Measurements from ENCODE around the gene SEC24D.

SEC24D gene

GRCh38 chr4:118749347-118749988 is 86.5 kb downstream of the SEC24D start:
- DNase-seq, result no peak

- no peak for DNase-seq
Observed at GRCh38 chr4:118746251-118746919, 89.5 kb downstream of the SEC24D start.

GRCh38 chr4:118745357-118745756 is 90.6 kb downstream of the SEC24D start:
- no peak for DNase-seq

DNA sequence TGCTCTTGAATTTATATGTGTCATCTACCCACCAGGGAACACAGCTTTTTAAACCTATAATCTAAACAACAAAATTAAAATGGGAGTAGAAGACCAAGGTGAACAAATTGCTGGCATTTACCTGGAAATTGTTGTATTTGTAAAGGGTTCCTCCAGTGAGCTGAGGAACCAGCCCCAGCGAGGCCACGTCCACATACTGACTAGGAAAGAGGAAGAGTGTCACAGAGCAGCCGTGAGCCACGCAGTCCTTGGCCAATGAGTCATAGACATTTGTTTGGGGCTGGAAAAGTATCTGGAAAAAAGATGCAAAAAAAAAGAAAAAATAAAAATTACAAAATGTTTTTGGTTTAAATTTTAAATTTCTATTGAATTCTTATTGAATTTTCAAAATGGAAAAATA is 92.1 kb downstream of the SEC24D start:
- DNase-seq, result no peak

GRCh38 chr4:118742050-118742449 is 93.9 kb downstream of the SEC24D start:
- DNase-seq, result no peak

DNA sequence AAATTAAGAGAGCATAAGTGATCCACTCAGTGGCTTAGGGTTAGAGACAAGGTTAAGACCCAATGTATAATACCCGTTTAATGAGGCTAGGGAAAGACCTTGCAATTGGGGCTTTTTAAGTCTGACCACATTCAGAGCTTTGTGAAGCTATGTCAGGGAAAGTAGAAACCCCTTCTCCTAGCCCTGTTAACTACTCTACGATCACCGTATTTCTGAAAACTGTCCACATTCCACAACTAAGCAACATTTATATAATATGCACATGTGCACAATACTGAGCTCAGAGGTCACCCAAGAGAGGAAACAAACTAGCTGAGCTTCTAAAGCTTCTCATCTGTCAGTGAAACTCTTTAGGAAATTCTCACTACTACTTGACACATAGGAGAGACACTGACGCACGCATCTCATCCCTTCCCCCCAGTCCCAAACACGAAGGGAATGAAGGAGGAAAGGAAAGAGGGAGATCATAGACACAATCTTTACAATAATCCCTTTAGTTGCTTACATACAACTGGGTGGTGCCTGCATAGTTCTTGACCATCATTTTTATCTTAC is 94.5 kb downstream of the SEC24D start:
- no peak for DNase-seq

- peak; percentile 40 for DNase-seq
Observed at GRCh38 chr4:118740869-118741268, 95.1 kb downstream of the SEC24D start.

DNA sequence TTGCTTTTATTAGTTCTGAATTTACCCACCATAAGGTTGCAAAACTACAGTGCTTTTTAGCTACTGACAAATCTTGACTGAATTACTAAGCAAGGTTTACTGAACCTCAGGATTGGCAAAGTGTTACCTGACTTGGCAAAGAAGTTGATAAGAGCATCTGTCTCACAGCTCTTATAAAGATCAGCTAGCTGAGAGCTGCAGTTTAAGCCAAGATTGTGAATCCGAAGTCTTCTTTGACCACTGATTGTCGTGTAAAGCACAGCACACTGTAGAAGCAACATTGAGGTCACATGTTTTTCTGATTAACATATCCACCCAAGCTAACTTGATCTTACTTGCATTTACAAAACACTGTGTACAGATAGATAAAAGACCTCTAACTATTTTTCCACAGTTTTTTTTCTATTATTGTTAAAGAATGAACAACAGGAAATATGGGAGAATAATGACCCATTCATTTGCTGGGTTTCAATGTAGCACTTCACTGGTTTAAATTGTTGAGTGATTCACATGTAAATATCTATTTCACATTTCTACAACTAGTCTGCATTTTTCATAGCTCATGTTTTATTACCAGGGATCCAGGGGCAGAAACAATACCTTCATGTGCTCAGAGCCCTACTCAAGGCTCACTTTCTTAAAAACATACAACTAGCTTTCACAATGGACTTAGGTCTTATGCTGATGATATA is 96.8 kb downstream of the SEC24D start:
- DNase-seq, result no peak

- DNase-seq, result no peak
Observed at GRCh38 chr4:118738090-118738489, 97.8 kb downstream of the SEC24D start.

DNA sequence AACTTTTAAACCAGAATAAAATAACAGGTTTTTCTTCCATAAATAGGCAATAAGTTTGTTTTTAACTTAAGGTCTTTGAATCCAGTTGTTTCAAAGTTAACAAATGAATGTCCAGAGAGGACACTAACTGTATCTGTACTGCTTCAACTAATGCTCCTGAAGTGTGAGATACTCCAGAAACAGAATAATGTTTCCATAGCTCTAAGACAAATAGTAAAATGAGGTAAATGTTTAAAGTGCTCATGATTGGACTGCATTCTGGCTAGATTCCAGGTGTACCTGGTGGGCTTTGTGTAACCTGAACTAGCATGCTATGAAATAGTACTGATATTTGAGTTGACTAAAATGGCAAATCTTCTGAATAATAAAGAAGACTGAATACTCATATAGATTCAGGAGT is 99.0 kb downstream of the SEC24D start:
- no peak for DNase-seq

DNA sequence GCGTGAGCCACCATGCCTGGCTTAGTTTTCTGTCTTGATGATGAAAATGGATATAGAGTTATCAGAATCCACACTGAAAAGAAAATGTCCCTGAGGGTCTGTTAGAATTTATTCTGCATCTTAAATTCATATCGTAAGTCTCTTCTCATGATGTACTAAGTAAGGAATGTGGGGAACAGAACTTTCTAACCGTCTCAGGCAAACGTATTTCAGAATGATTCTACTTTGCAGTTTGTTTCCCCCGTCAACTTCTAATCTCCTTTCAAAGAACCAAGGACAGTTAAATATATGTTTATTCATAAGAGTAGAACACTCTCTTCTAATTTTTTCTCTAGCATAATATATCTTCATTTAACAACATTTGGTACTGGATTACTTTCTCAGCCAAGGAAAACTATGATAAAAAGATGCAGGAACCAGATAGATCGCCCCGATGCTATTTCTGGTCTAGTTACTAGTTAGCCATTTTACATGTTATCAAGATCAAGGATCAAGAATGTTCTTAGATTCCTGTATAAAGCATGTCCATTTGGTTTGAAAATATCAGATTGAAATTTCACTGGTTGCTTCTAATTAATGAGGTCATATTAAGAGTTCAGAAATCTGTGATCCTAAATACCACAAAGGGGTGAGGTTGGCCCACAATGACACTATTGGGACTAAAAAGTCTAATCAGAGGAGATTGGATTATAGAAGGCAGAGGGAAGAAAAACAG is 101.3 kb downstream of the SEC24D start:
- DNase-seq, result no peak

DNA sequence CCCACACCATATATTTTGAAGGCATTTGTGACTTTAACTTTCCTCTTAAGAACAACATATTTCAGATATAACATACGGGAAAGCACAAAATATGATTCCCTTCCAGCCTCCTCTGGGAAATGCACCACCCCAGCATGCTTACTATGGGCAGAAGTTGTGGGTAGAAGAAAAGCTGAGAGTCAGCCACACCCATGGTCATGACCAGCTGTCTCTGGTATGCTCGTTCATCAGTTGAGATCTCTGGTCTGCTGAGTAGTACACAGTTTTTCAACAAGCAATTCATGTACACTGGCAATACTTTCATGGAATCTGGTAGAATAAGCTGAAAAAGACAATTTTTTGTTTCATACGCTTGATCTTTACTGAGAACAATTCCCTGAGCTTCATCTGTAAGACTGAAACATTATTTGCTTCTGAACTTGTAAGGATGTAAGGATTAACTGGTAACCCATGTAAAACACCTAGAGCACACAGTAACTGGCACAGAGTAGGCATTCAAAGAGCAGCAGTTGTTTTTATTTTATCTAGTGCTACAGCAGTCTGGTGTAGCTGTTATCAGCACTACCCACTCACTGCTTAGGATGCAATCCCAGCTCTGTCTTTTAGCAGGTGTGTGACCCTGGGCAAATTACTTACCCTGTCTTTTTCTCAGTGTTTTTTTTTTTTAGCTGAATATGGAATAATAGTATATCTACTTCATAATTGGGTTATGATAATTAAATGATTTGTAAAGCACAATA is 103.2 kb downstream of the SEC24D start:
- peak; percentile 79 for DNase-seq

DNA sequence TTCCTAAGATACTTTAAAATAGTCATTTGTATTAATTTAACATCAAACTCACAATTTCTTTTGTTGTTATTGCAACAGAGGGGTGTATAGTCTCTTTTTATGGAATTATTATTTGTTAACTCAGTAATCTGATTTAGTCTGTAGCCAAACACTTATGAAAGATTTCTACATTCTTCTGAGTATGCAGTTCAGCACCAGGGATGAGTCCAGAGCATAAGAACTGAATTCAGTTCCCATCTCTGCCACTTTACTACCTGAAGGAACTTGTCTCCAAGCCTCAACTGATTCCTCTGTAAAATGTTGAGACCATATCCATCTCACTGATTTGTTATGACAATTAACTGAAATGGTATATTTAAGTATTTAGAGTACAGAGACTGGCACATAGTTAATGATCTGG is 105.2 kb downstream of the SEC24D start:
- DNase-seq, result no peak

DNA sequence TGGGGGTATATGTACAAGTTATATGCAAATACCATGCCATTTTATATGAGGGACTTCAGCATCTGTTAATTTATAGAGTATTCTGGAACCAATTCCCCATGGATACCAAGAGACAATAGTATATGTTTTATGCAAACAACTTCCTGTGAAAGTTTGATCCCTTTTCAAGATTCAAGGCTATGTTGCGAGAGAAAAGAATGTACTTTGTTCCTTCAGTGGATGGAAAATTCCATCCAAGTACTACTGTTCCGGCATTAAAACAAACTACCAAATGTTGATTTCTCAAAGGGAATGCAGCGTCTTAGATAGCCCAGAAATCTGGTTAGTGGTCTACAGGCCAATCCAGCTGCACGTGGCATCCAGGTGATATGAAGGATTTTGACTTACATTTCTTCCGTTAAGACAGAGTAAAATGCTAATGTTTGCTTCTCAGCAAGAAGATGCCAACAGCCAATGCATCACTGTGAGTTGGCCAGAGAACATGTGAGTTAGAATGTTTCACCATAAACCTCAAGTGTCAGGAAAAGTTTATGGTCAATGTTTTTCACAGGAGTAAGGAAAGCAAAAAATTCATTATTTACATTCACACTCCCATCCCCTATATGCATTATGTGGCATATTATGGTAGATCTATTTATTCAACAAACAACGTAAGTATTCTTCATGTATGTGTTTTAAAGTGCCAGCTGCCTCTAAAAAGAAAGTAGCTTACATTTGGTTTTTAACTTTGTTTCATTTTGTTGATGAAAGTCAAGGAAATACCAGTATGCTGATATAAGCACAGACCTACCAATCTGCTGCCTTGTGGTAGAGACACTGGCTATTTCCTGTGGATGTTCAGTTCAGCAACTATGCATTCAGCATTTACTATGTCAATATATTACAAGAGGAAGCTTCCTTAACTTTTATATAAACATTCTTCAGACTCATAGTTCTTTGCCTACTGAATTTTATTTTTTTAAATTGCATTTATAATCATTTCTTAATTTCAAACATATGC is 106.3 kb downstream of the SEC24D start:
- DNase-seq, result no peak

GRCh38 chr4:118727360-118727759 is 108.6 kb downstream of the SEC24D start:
- DNase-seq, result no peak

DNA sequence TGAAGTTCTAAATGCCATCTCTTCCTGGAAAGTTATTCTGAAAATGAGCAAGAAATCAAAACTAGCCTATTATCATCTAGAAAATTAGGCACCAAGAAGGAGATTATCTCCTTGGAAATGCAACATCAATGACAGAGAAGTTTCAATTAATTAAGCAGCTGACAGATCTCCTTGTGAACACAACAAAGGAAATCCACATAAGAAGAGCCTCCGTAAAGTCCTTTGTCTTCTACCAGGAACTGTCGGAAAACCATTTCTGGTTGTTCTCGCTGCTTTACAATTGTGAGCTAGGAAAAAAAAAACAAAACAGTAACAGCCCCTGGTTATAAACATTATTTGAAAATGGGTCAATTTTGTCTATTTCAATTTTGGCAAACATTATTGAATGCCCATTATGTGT is 112.6 kb downstream of the SEC24D start:
- DNase-seq, result no peak

DNA sequence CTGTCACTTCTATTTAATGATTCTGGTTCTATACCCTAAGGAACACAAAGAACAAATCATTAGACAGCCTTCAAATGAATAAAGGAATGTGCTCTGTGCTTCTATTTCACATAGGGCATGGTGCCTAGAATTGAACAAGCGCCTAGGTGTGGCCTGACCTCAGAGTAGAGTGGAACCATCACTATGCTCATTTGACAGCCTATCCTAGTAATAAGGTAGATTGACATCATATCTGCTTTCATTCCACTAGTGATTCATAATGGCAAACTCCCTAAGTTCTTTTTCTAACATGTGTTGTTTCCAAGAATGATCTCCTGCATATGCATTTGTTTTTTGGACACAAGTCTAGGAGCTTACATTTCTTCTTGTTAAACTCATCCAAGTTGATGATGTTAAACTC is 114.2 kb downstream of the SEC24D start:
- DNase-seq, result no peak

DNA sequence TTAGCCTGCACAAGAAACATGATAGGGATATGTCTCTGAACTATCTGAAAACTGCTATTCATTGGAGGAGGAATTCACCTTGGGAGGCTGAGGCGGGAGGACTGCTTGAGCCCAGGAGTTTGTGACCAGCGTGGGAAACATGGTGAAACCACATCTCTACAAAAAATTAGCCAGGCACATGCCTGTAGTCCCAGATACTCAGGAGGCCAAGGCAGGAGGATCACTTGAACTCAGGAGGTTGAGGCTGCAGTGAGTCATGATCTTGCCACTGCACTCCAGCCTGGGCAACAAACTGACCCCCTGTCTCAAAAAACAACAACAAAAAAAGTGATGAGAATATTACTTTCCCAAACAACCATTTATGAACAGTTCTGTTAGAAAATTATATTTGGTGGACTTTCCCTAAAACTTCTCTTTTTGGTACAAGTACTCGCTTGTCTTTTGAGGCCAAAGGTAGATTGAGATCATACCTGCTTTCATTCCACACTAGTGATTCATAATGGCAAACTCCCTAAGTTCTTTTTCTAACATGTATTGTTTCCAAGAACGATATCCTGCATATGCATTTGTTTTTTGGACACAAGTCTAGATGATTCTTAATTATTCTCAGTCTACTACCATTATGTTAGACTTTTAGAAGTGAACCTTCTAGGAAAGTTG is 117.3 kb downstream of the SEC24D start:
- no peak for DNase-seq

GRCh38 chr4:118716304-118716703 is 119.6 kb downstream of the SEC24D start:
- DNase-seq, result no peak

DNA sequence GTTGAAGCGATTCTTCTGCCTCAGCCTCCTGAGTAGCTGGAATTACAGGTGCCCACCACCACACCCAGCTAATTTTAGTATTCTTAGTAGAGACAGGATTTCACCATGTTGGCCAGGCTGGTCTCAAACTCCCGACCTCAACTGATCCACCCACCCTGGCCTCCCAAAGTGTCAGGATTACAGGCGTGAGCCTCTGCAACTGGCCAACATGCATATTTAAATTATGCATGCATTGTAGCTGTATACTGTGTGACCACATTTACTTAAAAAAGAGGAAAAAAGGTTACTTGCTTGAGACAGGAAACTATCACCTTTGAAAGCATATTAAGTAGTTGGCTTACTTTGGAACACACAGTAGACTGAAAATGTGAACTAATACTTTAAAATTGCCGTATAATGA is 121.2 kb downstream of the SEC24D start:
- DNase-seq, result no peak

- no peak for DNase-seq
Observed at GRCh38 chr4:118712872-118713271, 123.1 kb downstream of the SEC24D start.
